NOMO-1 (cell line): Measurements from ENCODE around the gene HNF1A.

Experiments used
- DNase-seq, 2 experiments: peaks; one replicate each; lab custom pipeline; 2025; ENCODE audit not compliant: unreplicated experiment in 2 of 2; lab: John Stamatoyannopoulos, UW

HNF1A gene

GRCh38 chr12:120984351-120984898 is 6.1 kb downstream of the HNF1A start:
- no peak for DNase-seq

- no peak for DNase-seq
Measured at GRCh38 chr12:120988234-120988633, 9.9 kb downstream of the HNF1A start.

GRCh38 chr12:120988658-120989057 is 10.3 kb downstream of the HNF1A start:
- no peak for DNase-seq

GRCh38 chr12:120989687-120990086 is 11.3 kb downstream of the HNF1A start:
- DNase-seq, result no peak

GRCh38 chr12:120990487-120991055 is 12.2 kb downstream of the HNF1A start:
- DNase-seq, result no peak

GRCh38 chr12:120991965-120992364 is 13.6 kb downstream of the HNF1A start:
- no peak for DNase-seq

- DNase-seq, result no peak
Measured at GRCh38 chr12:120992989-120993388, 14.6 kb downstream of the HNF1A start.

GRCh38 chr12:120993496-120993895 is 15.2 kb downstream of the HNF1A start:
- DNase-seq, result no peak

GRCh38 chr12:120994059-120994458 is 15.7 kb downstream of the HNF1A start:
- no peak for DNase-seq

GRCh38 chr12:120994589-120995337 is 16.4 kb downstream of the HNF1A start:
- DNase-seq, result no peak

GRCh38 chr12:120996133-120996746 is 17.9 kb downstream of the HNF1A start:
- no peak for DNase-seq

GRCh38 chr12:120997448-120997847 is 19.1 kb downstream of the HNF1A start:
- no peak for DNase-seq

GRCh38 chr12:120998435-120998834 is 20.1 kb downstream of the HNF1A start:
- no peak for DNase-seq

- no peak for DNase-seq
Measured at GRCh38 chr12:120999191-121000120, 21.1 kb downstream of the HNF1A start.

GRCh38 chr12:121000530-121000929 is 22.2 kb downstream of the HNF1A start:
- no peak for DNase-seq

- no peak for DNase-seq
Measured at GRCh38 chr12:121001060-121001459, 22.7 kb downstream of the HNF1A start.

GRCh38 chr12:121001841-121002483 is 23.6 kb downstream of the HNF1A start:
- DNase-seq, result no peak

GRCh38 chr12:121003650-121004049 is 25.3 kb downstream of the HNF1A start:
- peak in 1 of 2 experiments; percentile 28 for DNase-seq

- DNase-seq, result no peak
Measured at GRCh38 chr12:121004253-121004815, 26.0 kb downstream of the HNF1A start.

- DNase-seq, result peak; percentile 45 to 50
Measured at GRCh38 chr12:121005346-121005815, 27.0 kb downstream of the HNF1A start.
